Gastrocnemius medialis (tissue), 4 donors: ENCODE data around the gene MTRFR. TPM values are rescaled to one million over a fixed set of nuclear protein-coding genes. Genes with fewer than 3 reads are reported as not detected.

Experiments used
- ATAC-seq, 2 donors: fragments of 150-250 bp; one replicate each; pipeline ENCODE4 v1.9.1; 2016
- DNase-seq, 2 donors: peaks; one replicate each; pipeline ENCODE4 v3.0.0-alpha.2; 2019
- H3K27ac ChIP-seq, 4 donors: fragments of 200-600 bp; sonication (generic); 1 replicate in 1 of 4; 2 replicates in 3 of 4; pipeline ENCODE4 v1.5.1; 2016 to 2018; ENCODE audit warnings: mild to moderate bottlenecking in 2 of 4, moderate library complexity in 1 of 4
- H3K27me3 ChIP-seq, 3 donors: fragments of 200-600 bp; sonication (generic) in 2 of 3; 1 replicate in 1 of 3; 2 replicates in 2 of 3; pipeline versions ENCODE4 v1.5.1 to v1.6.0; 2016 to 2019; ENCODE audit warnings: mild to moderate bottlenecking in 1 of 3, moderate library complexity in 1 of 3
- H3K36me3 ChIP-seq, 2 donors: fragments of 200-600 bp; sonication (generic) in 1 of 2; one replicate each; pipeline ENCODE4 v1.5.1; 2017 to 2018
- H3K4me1 ChIP-seq, 2 donors: fragments of 200-600 bp; sonication (generic) in 1 of 2; one replicate each; pipeline ENCODE4 v1.5.1; 2016 to 2017; ENCODE audit warnings: mild to moderate bottlenecking in 2 of 2
- H3K4me3 ChIP-seq, 4 donors: fragments of 200-600 bp; sonication (generic) in 3 of 4; 1 replicate in 1 of 4; 2 replicates in 3 of 4; pipeline ENCODE4 v1.5.1; 2016 to 2019; ENCODE audit warnings: mild to moderate bottlenecking in 2 of 4
- H3K9me3 ChIP-seq, 3 donors: fragments of 200-600 bp; sonication (generic) in 2 of 3; 1 replicate in 1 of 3; 2 replicates in 2 of 3; pipeline ENCODE4 v1.5.1; 2016 to 2019
- POLR2A ChIP-seq, 2 donors: fragments of 450-650 bp; IDR thresholded peaks; one replicate each; pipeline ENCODE4 v1.6.1; 2017; ENCODE audit warnings: antibody characterized with exemption in 2 of 2, mild to moderate bottlenecking in 2 of 2, moderate library complexity in 2 of 2
- in situ Hi-C, 4 donors: fragments of 200-750 bp; cut with MboI; loops; one replicate each; pipeline versions ENCODE4 v1.15.0 to v1.8.0; 2017; ENCODE audit warnings: low sequenced_read_pairs in 4 of 4
- intact Hi-C: fragments of 100-400 bp; cut with DNase I; formaldehyde crosslinking; loops from one replicate; pipeline ENCODE4 v1.15.1; 2023; ENCODE audit warnings: low total_unique reads
- total RNA-seq, 4 donors: library from RNA; depleted of rRNA; stranded (reverse); fragments of >200 nt; gene quantifications; one replicate each; pipeline versions ENCODE4 v1.1.0 to v1.2.3, GENCODE V29; 2016
- TF ChIP-seq, protein P1 (sequence below), 5 experiments: fragments of 450-650 bp in 3 of 5; fragments of 200-600 bp in 2 of 5; sonication (generic) in 2 of 5; IDR thresholded peaks in 4 of 5; conservative IDR thresholded peaks in 1 of 5; 1 replicate in 4 of 5; 2 replicates in 1 of 5; pipeline ENCODE4 v1.5.1; 2016 to 2019; ENCODE audit warnings: antibody characterized with exemption in 5 of 5, mild to moderate bottlenecking in 3 of 5, moderate library complexity in 3 of 5

MTRFR gene
- total RNA-seq, 4 donors from 2014 or later, result 4.7 to 14.1 (median 5.6) TPM

DNA sequence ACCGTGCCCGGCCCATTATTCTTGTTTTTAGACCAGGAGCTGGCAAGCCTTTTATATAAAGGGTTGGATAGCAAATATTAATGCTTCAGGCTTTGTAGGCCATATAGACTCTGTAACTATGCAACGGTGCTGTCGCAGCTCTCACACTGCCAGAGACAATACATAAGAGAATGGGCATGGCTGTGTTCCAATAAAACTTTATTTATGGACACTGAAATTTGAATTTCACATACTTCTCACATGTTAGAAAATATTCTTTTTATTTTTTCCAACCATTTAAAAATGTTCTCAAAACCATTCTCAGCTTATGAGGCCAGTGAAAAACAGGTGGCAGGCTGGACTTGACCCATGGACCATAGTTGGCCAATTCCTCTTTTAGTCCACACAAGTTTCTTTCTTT lies 51.4 kb downstream of the MTRFR start:
- no peaks in the 10 kb centered on the region for H3K27me3 ChIP-seq
- H3K27ac ChIP-seq, result no peak overlapping the region
- H3K36me3 ChIP-seq, result no peaks in the 10 kb centered on the region
- H3K4me3 ChIP-seq, result no peak overlapping the region
- no peaks in the 10 kb centered on the region for H3K9me3 ChIP-seq
- DNase-seq, result no peak
- H3K4me1 ChIP-seq, result no peaks in the 10 kb centered on the region
- TF ChIP-seq, protein P1, sequence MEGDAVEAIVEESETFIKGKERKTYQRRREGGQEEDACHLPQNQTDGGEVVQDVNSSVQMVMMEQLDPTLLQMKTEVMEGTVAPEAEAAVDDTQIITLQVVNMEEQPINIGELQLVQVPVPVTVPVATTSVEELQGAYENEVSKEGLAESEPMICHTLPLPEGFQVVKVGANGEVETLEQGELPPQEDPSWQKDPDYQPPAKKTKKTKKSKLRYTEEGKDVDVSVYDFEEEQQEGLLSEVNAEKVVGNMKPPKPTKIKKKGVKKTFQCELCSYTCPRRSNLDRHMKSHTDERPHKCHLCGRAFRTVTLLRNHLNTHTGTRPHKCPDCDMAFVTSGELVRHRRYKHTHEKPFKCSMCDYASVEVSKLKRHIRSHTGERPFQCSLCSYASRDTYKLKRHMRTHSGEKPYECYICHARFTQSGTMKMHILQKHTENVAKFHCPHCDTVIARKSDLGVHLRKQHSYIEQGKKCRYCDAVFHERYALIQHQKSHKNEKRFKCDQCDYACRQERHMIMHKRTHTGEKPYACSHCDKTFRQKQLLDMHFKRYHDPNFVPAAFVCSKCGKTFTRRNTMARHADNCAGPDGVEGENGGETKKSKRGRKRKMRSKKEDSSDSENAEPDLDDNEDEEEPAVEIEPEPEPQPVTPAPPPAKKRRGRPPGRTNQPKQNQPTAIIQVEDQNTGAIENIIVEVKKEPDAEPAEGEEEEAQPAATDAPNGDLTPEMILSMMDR (IDR thresholded peaks at IDR 0.05 in 4 of 5, conservative IDR thresholded peaks at IDR 0.05 in 1 of 5), result no peak
- in situ Hi-C loops, result no loop called here
- intact Hi-C loops, result no loop called here
- ATAC-seq, result no peak

DNA sequence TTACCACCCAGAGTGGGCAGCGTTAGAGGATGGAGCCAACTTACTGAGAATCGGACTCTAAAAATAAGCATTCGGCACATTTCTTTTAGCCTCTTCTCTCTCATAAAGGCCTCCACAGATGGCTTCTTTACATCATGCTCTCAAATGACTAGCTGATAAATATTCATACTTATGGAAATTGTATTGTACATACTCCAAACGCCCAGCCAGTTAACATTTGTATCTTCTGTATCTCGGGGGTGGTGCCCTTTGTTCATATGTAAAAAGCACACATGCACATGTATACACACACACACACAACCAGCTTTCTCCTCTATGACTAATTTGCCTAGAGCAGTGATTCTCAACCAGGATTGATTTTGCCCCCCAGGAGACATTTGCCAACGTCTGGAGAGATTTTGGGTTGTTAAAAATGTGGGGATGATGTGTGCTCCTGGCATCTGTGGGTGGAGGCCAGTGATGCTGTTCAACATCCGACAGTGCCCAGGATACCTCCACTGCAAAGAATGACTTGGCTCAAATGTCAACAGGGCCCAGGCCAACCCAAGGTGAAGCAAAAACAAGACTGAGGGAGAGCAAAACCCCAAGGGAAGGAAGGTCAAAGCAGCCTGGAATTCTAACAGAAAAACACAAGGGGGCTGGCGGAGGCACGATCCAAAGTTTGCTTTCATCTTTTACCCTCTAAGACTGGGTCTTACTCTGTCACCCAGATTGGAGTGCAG lies 53.6 kb downstream of the MTRFR start:
- Histone ChIP-seq H3K4me1 (no peaks in the 10 kb centered on the region), H3K9me3 (no peaks in the 10 kb centered on the region), H3K27me3 (no peaks in the 10 kb centered on the region), H3K36me3 (peaks cover 0 to 3% of the 10 kb centered on the region in 2 donors), H3K4me3 (no peak overlapping the region), H3K27ac (no peak overlapping the region)
- intact Hi-C loops (loop anchor here (2.0 kb wide), 1 partner anchor 24 kb away; no protein-coding TSS in a partner anchor), in situ Hi-C loops (no loop called here)
- DNase-seq (no peak), ATAC-seq (no peak)
- TF ChIP-seq, protein P1 (IDR thresholded peaks at IDR 0.05 in 4 of 5, conservative IDR thresholded peaks at IDR 0.05 in 1 of 5), result no peak
- TF ChIP-seq POLR2A (IDR thresholded peaks at IDR 0.05), result no peak

DNA sequence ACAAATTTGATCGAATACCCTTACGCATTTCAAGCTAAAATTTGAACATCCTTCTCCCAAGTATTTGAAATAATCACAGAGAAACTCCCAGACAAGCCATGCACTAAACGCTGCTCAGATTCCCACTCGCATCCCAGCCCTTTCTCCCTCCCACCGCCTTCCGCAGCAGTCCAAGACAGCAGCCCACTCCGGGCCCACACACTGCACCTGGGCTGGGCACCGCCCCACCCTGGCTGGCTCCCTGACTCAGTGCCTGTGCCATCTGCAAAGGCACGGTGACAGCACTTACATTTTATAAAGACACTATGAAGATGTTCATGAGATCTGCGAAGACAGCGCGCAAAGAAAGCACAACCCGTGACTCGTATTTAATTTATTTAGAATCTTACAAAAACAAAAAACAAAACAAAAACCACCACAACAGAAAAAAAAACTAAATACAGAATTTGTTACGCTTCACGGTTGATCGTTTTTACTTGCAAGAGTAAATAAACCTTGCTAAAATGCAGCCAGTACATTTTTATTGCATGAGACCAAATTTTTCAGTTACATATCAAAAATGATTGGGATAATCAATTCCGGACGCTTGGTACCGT lies 55.6 kb downstream of the MTRFR start:
- ATAC-seq (no peak), DNase-seq (no peak)
- Histone ChIP-seq H3K27ac (no peak overlapping the region), H3K4me3 (no peak overlapping the region), H3K9me3 (no peaks in the 10 kb centered on the region), H3K27me3 (no peaks in the 10 kb centered on the region), H3K4me1 (no peaks in the 10 kb centered on the region), H3K36me3 (peaks cover 0 to 22% of the 10 kb centered on the region in 2 donors)
- in situ Hi-C loops, result no loop called here
- TF ChIP-seq, protein P1 (IDR thresholded peaks at IDR 0.05 in 4 of 5, conservative IDR thresholded peaks at IDR 0.05 in 1 of 5), result no peak
- TF ChIP-seq POLR2A (IDR thresholded peaks at IDR 0.05), result no peak
- intact Hi-C loops, result no loop called here

DNA sequence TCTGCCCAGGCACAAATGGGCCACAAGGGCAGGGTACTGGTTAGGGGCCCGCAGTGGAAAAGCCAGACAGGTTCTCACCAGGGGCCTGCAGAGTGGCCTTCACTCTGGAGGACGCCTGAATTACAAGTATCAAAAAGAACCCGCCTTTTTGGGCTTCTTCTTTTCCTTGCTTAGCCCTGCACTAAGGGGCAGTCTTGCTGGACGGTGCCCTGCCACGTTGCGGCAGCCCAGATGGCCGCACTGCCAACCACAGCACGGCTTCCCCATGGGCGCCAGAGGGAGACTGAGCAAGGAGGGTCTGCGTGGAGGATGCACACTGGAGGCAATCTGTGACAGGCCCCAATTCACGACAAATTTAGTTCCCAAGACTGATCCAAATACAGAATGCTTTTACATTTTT lies 56.7 kb downstream of the MTRFR start:
- intact Hi-C loops, result no loop called here
- no peak overlapping the region for H3K4me3 ChIP-seq
- no peaks in the 10 kb centered on the region for H3K9me3 ChIP-seq
- ATAC-seq, result no peak
- peaks cover 0 to 29% of the 10 kb centered on the region in 2 donors for H3K36me3 ChIP-seq
- no peak for DNase-seq
- H3K4me1 ChIP-seq, result no peaks in the 10 kb centered on the region
- no peak for TF ChIP-seq POLR2A (IDR thresholded peaks at IDR 0.05)
- TF ChIP-seq, protein P1 (IDR thresholded peaks at IDR 0.05 in 4 of 5, conservative IDR thresholded peaks at IDR 0.05 in 1 of 5), result no peak
- no peak overlapping the region for H3K27ac ChIP-seq
- H3K27me3 ChIP-seq, result no peaks in the 10 kb centered on the region
- in situ Hi-C loops, result no loop called here
